CD8-positive, alpha-beta memory T cell (primary cell): ENCODE data around the gene FCGR2B. TPM values are rescaled to one million over a fixed set of nuclear protein-coding genes. Genes with fewer than 3 reads are reported as not detected.
"Not testable (repeated sequence)": the region's sequence is repeated elsewhere in the genome, so short reads cannot be mapped to it uniquely, and the experiment has no call there.

Experiments
- CTCF ChIA-PET: fragments of 350-600 bp; sonication (Branson Sonifier 250); formaldehyde crosslinking; loops from one replicate; lab custom pipeline; 2021; ENCODE audit warnings: antibody characterized with exemption; lab: Charles Lee
- POLR2A ChIA-PET: fragments of 350-600 bp; sonication (Branson Sonifier 250); formaldehyde crosslinking; loops from one replicate; lab custom pipeline; 2021; ENCODE audit warnings: antibody characterized with exemption; lab: Charles Lee
- DNase-seq, 5 donors: peaks; one replicate each; pipeline versions ENCODE4 v3.0.0 to v3.0.0-alpha.2; 2020 to 2022; ENCODE audit warnings: mixed read lengths in 1 of 5
- H3K27ac ChIP-seq: one replicate; pipeline ENCODE4 v1.7.0; 2013; ENCODE audit warnings: low read depth, mild to moderate bottlenecking, low read length, moderate library complexity
- H3K27me3 ChIP-seq: 2 replicates; pipeline ENCODE4 v1.7.0; 2013; ENCODE audit warnings: low read length, mild to moderate bottlenecking; ENCODE audit not compliant: insufficient read depth, poor library complexity, severe bottlenecking
- H3K36me3 ChIP-seq: 2 replicates; pipeline ENCODE4 v1.7.0; 2013; ENCODE audit warnings: mild to moderate bottlenecking, low read length, moderate library complexity; ENCODE audit not compliant: insufficient read depth
- H3K4me1 ChIP-seq: 2 replicates; pipeline ENCODE4 v1.7.0; 2013; ENCODE audit warnings: mild to moderate bottlenecking, low read length, moderate library complexity; ENCODE audit not compliant: insufficient read depth
- H3K4me3 ChIP-seq: 2 replicates; pipeline ENCODE4 v1.7.0; 2013; ENCODE audit warnings: mild to moderate bottlenecking, low read length
- H3K9me3 ChIP-seq: 2 replicates; pipeline ENCODE4 v1.7.0; 2013; ENCODE audit warnings: mild to moderate bottlenecking, low read length
- H3K27ac Mint-ChIP-seq, 8 donors: one replicate each; pipeline ENCODE4 v1.8.0; 2020 to 2021; ENCODE audit warnings: mixed read lengths in 8 of 8, mild to moderate bottlenecking in 6 of 8, inconsistent platforms in 3 of 8, moderate library complexity in 3 of 8
- H3K27me3 Mint-ChIP-seq, 2 donors: one replicate each; pipeline ENCODE4 v1.8.0; 2020 to 2021; ENCODE audit warnings: mixed read lengths in 2 of 2, mild to moderate bottlenecking in 1 of 2, moderate library complexity in 1 of 2
- H3K36me3 Mint-ChIP-seq, 3 donors: one replicate each; pipeline ENCODE4 v1.8.0; 2020 to 2021; ENCODE audit warnings: mixed read lengths in 3 of 3, inconsistent platforms in 1 of 3, mild to moderate bottlenecking in 1 of 3
- H3K4me1 Mint-ChIP-seq, 3 donors: one replicate each; pipeline ENCODE4 v1.8.0; 2020 to 2021; ENCODE audit warnings: mixed read lengths in 3 of 3, inconsistent platforms in 1 of 3, mild to moderate bottlenecking in 1 of 3
- H3K4me3 Mint-ChIP-seq, 7 donors: one replicate each; pipeline ENCODE4 v1.8.0; 2020 to 2021; ENCODE audit warnings: mixed read lengths in 7 of 7, mild to moderate bottlenecking in 6 of 7, moderate library complexity in 4 of 7, inconsistent platforms in 2 of 7
- H3K9me3 Mint-ChIP-seq, 5 donors: one replicate each; pipeline ENCODE4 v1.8.0; 2020 to 2022; ENCODE audit warnings: mixed read lengths in 5 of 5, mild to moderate bottlenecking in 3 of 5, moderate library complexity in 2 of 5, inconsistent platforms in 1 of 5
- polyA plus RNA-seq: library from polyadenylated mRNA; unstranded; fragments of 300-500 nt; fragmentation: Illumina TruSeq; gene quantifications from one replicate; pipeline ENCODE4 v1.2.3, GENCODE V29; 2021
- total RNA-seq, 2 experiments: library from RNA; stranded (reverse); gene quantifications; one replicate each; pipeline ENCODE4 v1.2.3, GENCODE V29; 2021

The FCGR2B gene
- total and polyA plus RNA-seq, 3 experiments from 2014 or later: 0.07 to 0.38 (median 0.33) TPM

DNA sequence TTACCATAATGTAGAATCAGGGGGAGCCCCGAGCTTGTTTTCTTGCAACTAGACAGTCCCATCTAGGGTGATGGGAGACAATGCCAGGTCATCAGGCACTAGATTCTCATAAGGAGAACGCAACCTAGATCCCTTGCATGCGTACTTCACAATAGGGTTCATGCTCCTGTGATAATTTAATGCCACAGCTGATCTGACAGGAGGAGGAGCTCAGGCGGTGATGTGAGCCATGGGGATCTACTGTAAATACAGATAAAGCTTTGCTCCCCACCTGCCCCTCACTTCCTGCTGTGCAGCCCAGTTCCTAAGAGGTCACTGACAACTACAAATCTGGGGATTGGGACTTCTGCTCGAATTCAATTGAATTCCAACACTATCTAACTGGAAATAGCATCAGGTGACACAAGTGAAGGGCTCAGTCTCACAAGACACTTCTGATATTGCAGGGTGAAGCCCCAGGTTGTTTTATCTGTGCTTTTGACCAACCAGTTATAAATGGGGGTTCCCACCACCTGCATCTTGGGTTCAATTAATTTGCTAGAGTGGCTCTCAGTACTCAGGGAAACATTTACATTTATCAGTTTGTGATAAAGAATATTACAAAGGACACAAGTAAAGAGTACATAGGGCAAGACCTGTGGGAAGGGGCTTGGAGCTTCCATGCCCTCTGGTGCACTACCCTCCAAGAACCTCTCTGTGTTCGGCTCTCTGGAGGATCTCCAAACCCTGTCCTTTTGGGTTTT is 24.5 kb upstream of the FCGR2B start:
- H3K27me3 ChIP-seq, H3K27me3 Mint-ChIP-seq, H3K9me3 ChIP-seq, CTCF ChIA-PET, H3K27ac Mint-ChIP-seq, H3K4me1 ChIP-seq, H3K9me3 Mint-ChIP-seq, H3K36me3 Mint-ChIP-seq, H3K4me3 Mint-ChIP-seq, H3K4me3 ChIP-seq, DNase-seq, H3K27ac ChIP-seq, H3K36me3 ChIP-seq, POLR2A ChIA-PET: not testable (repeated sequence)
- peaks cover 18 to 31% (median 27%) of the 10 kb centered on the region in 3 donors for H3K4me1 Mint-ChIP-seq

DNA sequence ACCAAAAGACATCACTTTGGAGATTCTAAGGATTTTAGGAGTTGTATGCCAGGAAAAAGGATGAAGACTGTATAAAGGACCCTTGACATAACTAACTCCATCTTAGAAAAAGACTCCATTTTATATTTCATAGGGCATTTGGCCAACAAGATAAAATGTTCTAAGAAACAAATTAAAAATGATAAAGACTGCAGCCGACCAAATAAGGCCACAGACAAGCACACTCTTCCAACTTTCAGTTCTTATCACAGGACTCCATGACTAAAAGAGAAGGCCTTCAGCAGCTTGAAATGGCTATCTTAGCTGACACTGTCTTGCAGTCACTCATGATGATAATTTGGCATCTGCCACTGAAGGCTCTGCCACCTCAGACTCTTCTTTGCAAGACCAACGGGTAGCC is 23.7 kb upstream of the FCGR2B start:
- CTCF ChIA-PET, H3K9me3 Mint-ChIP-seq, POLR2A ChIA-PET, H3K4me3 Mint-ChIP-seq, H3K27ac ChIP-seq, H3K27ac Mint-ChIP-seq, H3K27me3 Mint-ChIP-seq, H3K4me3 ChIP-seq, DNase-seq, H3K36me3 Mint-ChIP-seq, H3K27me3 ChIP-seq, H3K36me3 ChIP-seq, H3K4me1 ChIP-seq, H3K9me3 ChIP-seq: not testable (repeated sequence)
- peaks cover 19 to 33% (median 30%) of the 10 kb centered on the region in 3 donors for H3K4me1 Mint-ChIP-seq

DNA sequence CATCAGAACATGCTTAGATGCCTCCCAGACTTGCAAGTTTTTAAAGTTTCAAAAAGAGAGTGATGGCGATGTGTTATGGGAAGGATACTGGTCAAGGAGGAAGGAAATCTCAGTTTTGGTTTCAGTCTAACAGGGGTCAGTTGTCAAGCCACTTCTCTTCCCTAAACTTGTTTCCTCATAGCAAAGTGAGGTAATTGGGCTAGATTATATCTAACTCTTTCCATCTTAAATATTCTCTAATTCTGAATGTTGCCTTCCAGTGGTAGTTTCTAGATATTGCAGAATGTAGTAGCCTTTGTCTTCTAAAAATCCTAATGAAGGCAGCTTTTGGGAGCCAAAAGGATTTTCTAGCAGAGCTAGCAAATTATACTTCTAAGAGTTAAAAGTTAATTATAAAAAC is 20.2 kb upstream of the FCGR2B start:
- H3K9me3 Mint-ChIP-seq, H3K27me3 Mint-ChIP-seq, DNase-seq, H3K4me3 ChIP-seq, H3K27me3 ChIP-seq, H3K36me3 ChIP-seq, H3K4me1 ChIP-seq, POLR2A ChIA-PET, CTCF ChIA-PET, H3K9me3 ChIP-seq, H3K27ac ChIP-seq, H3K36me3 Mint-ChIP-seq: not testable (repeated sequence)
- peaks cover 12 to 19% (median 16%) of the 10 kb centered on the region in 3 donors for H3K4me1 Mint-ChIP-seq
- peak overlapping the region in 3 of 7 donors; percentile 29 to 61 (median 47) for H3K4me3 Mint-ChIP-seq
- H3K27ac Mint-ChIP-seq: peak overlapping the region in 2 of 8 donors; percentile 24 to 70

GRCh38 chr1:161643481-161644208 is 19.3 kb upstream of the FCGR2B start:
- Mint-ChIP-seq H3K27ac (peak overlapping the region in 1 of 8 donors; percentile 25), H3K4me3 (peak overlapping the region in 2 of 7 donors; percentile 11 to 45), H3K4me1 (peaks cover 13 to 20% (median 16%) of the 10 kb centered on the region in 3 donors)
- CTCF ChIA-PET, H3K36me3 ChIP-seq, H3K4me3 ChIP-seq, H3K36me3 Mint-ChIP-seq, H3K27me3 ChIP-seq, DNase-seq, H3K4me1 ChIP-seq, POLR2A ChIA-PET, H3K9me3 ChIP-seq, H3K27me3 Mint-ChIP-seq, H3K27ac ChIP-seq, H3K9me3 Mint-ChIP-seq: not testable (repeated sequence)

DNA sequence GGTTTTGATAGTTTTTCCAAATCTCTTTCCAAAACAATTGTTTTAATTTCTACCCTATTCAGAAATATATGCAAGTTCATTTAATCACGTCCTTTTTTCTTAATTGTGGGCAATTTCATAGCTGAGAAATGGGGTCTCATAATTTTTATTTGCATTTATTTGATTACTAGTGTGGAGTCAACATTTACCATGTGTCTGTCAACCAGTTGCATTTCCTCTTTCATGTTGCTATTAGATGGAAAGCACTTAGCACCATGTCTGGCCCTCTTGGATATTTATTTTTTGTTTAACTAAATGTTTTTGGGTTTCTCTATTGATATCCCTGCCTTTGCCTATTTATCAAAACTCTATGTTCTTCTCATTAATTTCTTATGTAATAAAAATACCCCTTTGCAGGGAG is 18.1 kb upstream of the FCGR2B start:
- POLR2A ChIA-PET, H3K27me3 Mint-ChIP-seq, H3K9me3 ChIP-seq, H3K27ac ChIP-seq, H3K4me3 Mint-ChIP-seq, H3K4me1 ChIP-seq, H3K36me3 ChIP-seq, H3K27me3 ChIP-seq, H3K27ac Mint-ChIP-seq, H3K4me3 ChIP-seq, H3K36me3 Mint-ChIP-seq, DNase-seq, H3K9me3 Mint-ChIP-seq: not testable (repeated sequence)
- H3K4me1 Mint-ChIP-seq: peaks cover 13 to 20% (median 16%) of the 10 kb centered on the region in 3 donors
- CTCF ChIA-PET: interaction anchor here (1.1 to 1.6 kb wide), 2 partner anchors 93 to 98 kb away, joined by 3 read pairs; no protein-coding TSS in a partner anchor

GRCh38 chr1:161647507-161648360 is 15.2 kb upstream of the FCGR2B start:
- H3K4me3 Mint-ChIP-seq, H3K27ac ChIP-seq, H3K9me3 ChIP-seq, H3K4me1 ChIP-seq, H3K27me3 Mint-ChIP-seq, H3K36me3 ChIP-seq, H3K36me3 Mint-ChIP-seq, POLR2A ChIA-PET, H3K9me3 Mint-ChIP-seq, H3K27me3 ChIP-seq, H3K4me3 ChIP-seq: not testable (repeated sequence)
- peak in 2 of 5 donors; percentile 15 to 29 for DNase-seq
- CTCF ChIA-PET: interaction anchor here (0.8 to 2.6 kb wide), 4 partner anchors 79 to 93 kb away, joined by 3 to 12 read pairs (median 8); no protein-coding TSS in a partner anchor
- H3K4me1 Mint-ChIP-seq: peaks cover 7 to 13% (median 9%) of the 10 kb centered on the region in 3 donors
- peak overlapping the region in 1 of 8 donors; percentile 20 for H3K27ac Mint-ChIP-seq

GRCh38 chr1:161653541-161653940 is 9.4 kb upstream of the FCGR2B start:
- H3K27me3 Mint-ChIP-seq, DNase-seq, H3K4me1 Mint-ChIP-seq, H3K36me3 Mint-ChIP-seq, H3K36me3 ChIP-seq, H3K27ac ChIP-seq, H3K4me3 ChIP-seq, H3K4me3 Mint-ChIP-seq, H3K27me3 ChIP-seq, H3K9me3 ChIP-seq, H3K4me1 ChIP-seq, POLR2A ChIA-PET, H3K9me3 Mint-ChIP-seq, H3K27ac Mint-ChIP-seq, CTCF ChIA-PET: not testable (repeated sequence)

GRCh38 chr1:161653971-161654370 is 9.0 kb upstream of the FCGR2B start:
- H3K4me3 Mint-ChIP-seq, H3K4me1 ChIP-seq, H3K4me1 Mint-ChIP-seq, DNase-seq, H3K36me3 Mint-ChIP-seq, H3K9me3 Mint-ChIP-seq, H3K36me3 ChIP-seq, H3K27ac Mint-ChIP-seq, POLR2A ChIA-PET, H3K27me3 Mint-ChIP-seq, H3K9me3 ChIP-seq, CTCF ChIA-PET, H3K4me3 ChIP-seq, H3K27me3 ChIP-seq: not testable (repeated sequence)
- peak overlapping the region; percentile 44 for H3K27ac ChIP-seq
